GM10266 (cell line): ENCODE measurements around the gene JPH3.

Experiments used
- DNase-seq: peaks from one replicate; pipeline ENCODE4 v3.0.0; 2012; ENCODE audit errors: extremely low spot score
- TF ChIP-seq, protein P1 (sequence below): IDR thresholded peaks from 2 replicates; pipeline ENCODE4 v1.5.1; 2012; ENCODE audit warnings: mild to moderate bottlenecking, low read depth; ENCODE audit not compliant: control insufficient read depth, insufficient read depth; ENCODE audit errors: missing control alignments

Gene JPH3

DNA sequence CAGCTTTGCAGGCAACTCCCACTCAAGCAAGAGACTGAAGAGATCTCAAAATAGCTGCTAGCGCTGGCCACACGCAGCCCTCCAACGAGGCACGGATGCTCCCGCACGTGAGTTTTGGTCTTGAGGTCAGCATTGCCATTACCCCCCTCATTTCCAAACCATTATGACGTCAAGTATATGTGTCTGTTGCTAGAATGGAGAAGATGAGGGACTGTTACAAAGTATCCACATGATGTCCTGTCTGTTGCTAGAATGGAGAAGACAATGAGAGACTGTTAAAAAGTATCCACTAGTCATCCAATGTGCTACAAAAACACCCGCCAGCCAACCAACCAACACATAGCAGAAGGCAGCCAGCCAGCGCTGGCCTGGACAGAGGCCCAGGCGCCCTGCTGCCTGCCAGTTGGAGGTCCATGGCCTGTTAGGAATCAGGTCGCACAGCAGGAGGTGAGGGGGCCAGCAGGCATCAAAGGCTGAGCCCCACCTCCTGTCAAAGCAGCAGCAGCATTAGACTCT is 138.7 kb downstream of the JPH3 start:
- TF ChIP-seq, protein P1, sequence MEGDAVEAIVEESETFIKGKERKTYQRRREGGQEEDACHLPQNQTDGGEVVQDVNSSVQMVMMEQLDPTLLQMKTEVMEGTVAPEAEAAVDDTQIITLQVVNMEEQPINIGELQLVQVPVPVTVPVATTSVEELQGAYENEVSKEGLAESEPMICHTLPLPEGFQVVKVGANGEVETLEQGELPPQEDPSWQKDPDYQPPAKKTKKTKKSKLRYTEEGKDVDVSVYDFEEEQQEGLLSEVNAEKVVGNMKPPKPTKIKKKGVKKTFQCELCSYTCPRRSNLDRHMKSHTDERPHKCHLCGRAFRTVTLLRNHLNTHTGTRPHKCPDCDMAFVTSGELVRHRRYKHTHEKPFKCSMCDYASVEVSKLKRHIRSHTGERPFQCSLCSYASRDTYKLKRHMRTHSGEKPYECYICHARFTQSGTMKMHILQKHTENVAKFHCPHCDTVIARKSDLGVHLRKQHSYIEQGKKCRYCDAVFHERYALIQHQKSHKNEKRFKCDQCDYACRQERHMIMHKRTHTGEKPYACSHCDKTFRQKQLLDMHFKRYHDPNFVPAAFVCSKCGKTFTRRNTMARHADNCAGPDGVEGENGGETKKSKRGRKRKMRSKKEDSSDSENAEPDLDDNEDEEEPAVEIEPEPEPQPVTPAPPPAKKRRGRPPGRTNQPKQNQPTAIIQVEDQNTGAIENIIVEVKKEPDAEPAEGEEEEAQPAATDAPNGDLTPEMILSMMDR = no peak
- DNase-seq = no peak

DNA sequence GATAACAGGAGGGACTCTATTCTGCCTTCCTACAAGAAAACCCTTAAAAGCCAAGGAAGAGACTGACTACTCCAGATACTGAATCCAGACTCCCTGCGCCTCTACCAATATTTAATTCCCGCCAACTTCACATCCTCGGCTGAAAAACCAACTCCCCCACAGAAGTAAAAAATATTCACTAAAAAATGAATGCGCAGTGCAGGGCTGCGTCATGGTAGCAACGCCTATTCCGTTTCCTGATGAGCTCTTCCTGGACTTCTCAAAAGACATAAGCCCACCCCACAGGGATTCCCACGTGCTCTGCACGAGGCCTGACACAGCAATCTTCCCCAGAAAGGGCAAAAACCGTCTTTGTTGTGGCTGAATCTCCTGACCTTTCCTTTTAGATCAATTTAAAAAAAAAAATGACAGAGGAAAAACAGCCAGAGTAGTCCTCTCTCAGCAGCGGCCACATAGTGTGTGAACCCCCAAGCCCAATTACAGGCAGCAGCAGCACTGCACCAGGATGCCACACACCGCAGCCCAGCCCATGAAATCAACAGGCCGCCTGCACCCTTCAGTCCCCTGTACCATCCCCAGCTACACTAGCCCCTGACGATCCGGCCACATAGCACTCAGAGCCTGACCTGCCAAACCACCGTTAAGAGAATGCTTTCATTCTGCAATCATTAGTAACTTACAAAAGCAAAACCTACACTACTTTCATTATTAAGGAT is 139.6 kb downstream of the JPH3 start:
- TF ChIP-seq, protein P1 = no peak
- no peak for DNase-seq

DNA sequence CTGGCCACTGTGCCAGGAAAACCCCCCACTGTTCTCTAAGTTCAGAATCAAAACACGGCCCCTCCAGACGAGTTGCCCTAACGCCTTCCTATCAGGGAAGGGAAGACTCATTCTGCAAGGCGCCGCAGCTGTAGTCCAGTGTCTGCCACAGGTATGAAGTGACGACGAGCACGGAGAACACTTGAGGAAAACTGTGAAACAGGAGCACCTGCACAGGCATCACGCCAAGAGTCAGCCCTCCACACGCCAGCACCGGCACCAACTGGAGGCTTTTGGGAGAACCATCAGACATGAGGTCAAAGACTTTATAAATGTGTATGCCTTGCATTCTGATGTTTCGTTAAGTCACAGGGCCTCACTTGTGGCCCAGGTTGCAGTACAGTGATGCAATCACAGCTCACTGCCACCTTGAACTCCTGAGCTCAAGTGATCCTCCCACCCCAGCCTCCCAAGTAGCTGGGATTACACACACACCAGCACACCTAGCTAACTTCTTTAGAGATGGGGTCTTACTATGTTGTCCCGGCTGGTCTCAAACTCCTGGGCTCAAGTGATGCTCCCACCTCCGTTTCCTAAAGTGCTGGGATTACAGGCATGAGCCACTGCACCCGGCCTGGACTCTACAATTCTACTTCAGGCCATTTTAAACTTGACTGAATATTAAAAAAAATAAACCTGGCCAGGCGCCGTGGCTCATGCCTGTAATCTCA is 140.6 kb downstream of the JPH3 start:
- TF ChIP-seq, protein P1 = no peak
- DNase-seq = no peak

DNA sequence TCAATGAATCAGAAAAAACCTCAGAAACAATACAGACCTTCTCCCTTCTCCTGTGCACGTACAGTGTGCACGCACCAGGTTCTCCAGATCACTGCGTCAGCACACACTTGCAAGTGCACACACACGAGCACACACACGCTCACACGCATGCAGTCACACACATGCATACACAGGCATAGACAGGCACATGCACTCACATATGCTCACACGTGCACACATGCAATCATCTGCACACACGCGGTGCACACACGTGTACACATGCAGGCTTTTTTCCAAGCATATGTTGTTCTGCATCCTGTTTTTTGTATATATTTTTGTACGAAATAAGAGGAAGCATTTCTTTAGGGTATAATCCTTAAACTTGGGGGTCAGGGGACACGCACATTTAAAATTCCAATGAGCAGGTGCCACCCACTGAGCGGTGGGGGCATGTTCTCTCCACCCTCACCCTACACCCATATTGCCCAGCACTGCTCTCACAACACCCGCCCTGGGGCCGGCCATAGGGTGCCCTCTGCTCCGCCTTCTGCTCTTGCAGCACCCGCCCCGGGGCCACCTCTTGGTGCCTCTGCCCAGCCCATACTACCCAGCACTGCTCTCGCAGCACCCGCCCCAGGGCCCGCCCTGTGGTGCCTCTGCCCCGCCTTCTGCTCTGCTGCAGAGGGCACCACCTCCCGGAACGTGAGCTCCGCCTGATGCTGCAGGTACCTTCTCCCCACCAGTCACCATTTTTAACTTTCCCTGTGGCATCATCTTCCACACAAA is 142.6 kb downstream of the JPH3 start:
- DNase-seq = no peak
- TF ChIP-seq, protein P1 = no peak

DNA sequence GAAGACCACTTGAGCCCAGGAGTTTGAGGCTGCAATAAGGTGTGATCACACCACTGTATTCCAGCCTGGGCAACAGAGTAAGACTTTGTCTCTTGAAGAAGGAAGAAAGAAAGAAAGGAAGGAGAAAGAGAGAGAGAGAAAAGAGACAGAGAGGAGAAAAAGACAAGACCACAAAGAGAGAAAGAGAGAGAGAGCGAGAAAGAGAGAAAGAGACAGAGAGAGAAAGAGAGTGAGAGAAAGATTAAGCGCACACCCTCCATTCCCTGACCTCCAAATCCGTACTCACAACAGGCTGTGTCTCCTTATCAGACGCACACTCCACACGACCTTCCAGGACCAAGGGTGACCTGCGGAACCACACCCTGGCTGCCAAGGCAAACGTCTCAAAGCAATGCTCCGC is 143.9 kb downstream of the JPH3 start:
- TF ChIP-seq, protein P1 = no peak
- DNase-seq = no peak
